ES-I3 (cell line): ENCODE results near the gene TBC1D21.
"Not testable (repeated sequence)": the region's sequence is repeated elsewhere in the genome, so short reads cannot be mapped to it uniquely, and the experiment has no call there.

ENCODE experiments used
- H3K36me3 ChIP-seq: 2 replicates; pipeline ENCODE4 v1.6.1; 2013; ENCODE audit warnings: mild to moderate bottlenecking, low read length, control low read depth, moderate library complexity; ENCODE audit not compliant: insufficient read depth
- H3K4me1 ChIP-seq: 2 replicates; pipeline ENCODE4 v1.6.1; 2013; ENCODE audit warnings: mild to moderate bottlenecking, control low read depth, low read length; ENCODE audit not compliant: insufficient read depth
- H3K9ac ChIP-seq: 2 replicates; pipeline ENCODE4 v1.6.1; 2013; ENCODE audit warnings: low read depth, mild to moderate bottlenecking, low read length, moderate library complexity
- H3K9me3 ChIP-seq: 2 replicates; pipeline ENCODE4 v1.6.1; 2013; ENCODE audit warnings: mild to moderate bottlenecking, low read length, moderate library complexity; ENCODE audit not compliant: control insufficient read depth, insufficient read depth

TBC1D21 gene

GRCh38 chr15:73930790-73931281 lies 57.5 kb downstream of the TBC1D21 start:
- no peak overlapping the region for H3K9ac ChIP-seq
- no peaks in the 10 kb centered on the region for H3K36me3 ChIP-seq
- H3K4me1 ChIP-seq, result peaks cover 11% of the 10 kb centered on the region
- no peaks in the 10 kb centered on the region for H3K9me3 ChIP-seq

GRCh38 chr15:73931441-73931840 lies 58.1 kb downstream of the TBC1D21 start:
- Histone ChIP-seq H3K4me1 (peaks cover 9% of the 10 kb centered on the region), H3K36me3 (no peaks in the 10 kb centered on the region), H3K9ac (no peak overlapping the region)

GRCh38 chr15:73932381-73933191 lies 59.2 kb downstream of the TBC1D21 start:
- H3K9ac ChIP-seq, result no peak overlapping the region
- H3K36me3 ChIP-seq, result no peaks in the 10 kb centered on the region
- no peaks in the 10 kb centered on the region for H3K9me3 ChIP-seq
- peaks cover 12% of the 10 kb centered on the region for H3K4me1 ChIP-seq

More at GRCh38 chr15:73931441-73931840, 58.1 kb downstream of the TBC1D21 start:
- H3K9me3 ChIP-seq, result no peaks in the 10 kb centered on the region

GRCh38 chr15:73934281-73934680 lies 60.9 kb downstream of the TBC1D21 start:
- no peaks in the 10 kb centered on the region for H3K9me3 ChIP-seq
- no peaks in the 10 kb centered on the region for H3K36me3 ChIP-seq
- peaks cover 12% of the 10 kb centered on the region for H3K4me1 ChIP-seq
- H3K9ac ChIP-seq, result no peak overlapping the region

GRCh38 chr15:73935547-73935946 lies 62.2 kb downstream of the TBC1D21 start:
- Histone ChIP-seq H3K9me3 (no peaks in the 10 kb centered on the region), H3K4me1 (peaks cover 15% of the 10 kb centered on the region), H3K36me3 (no peaks in the 10 kb centered on the region), H3K9ac (no peak overlapping the region)

- no peaks in the 10 kb centered on the region for H3K9me3 ChIP-seq
- H3K36me3 ChIP-seq, result no peaks in the 10 kb centered on the region
- no peak overlapping the region for H3K9ac ChIP-seq
- peaks cover 21% of the 10 kb centered on the region for H3K4me1 ChIP-seq
These were observed 62.8 kb downstream of the TBC1D21 start for GRCh38 chr15:73936181-73936580.

GRCh38 chr15:73936588-73937290 lies 63.4 kb downstream of the TBC1D21 start:
- H3K9me3 ChIP-seq, result no peaks in the 10 kb centered on the region
- H3K36me3 ChIP-seq, result no peaks in the 10 kb centered on the region
- peaks cover 24% of the 10 kb centered on the region for H3K4me1 ChIP-seq
- no peak overlapping the region; the same call in 1 of the 2 replicates for H3K9ac ChIP-seq

GRCh38 chr15:73937296-73937695 lies 63.9 kb downstream of the TBC1D21 start:
- no peaks in the 10 kb centered on the region for H3K36me3 ChIP-seq

GRCh38 chr15:73937726-73938125 lies 64.4 kb downstream of the TBC1D21 start:
- H3K9me3 ChIP-seq, result no peaks in the 10 kb centered on the region
- H3K4me1 ChIP-seq, result peaks cover 24% of the 10 kb centered on the region
- H3K36me3 ChIP-seq, result no peaks in the 10 kb centered on the region
- H3K9ac ChIP-seq, result no peak overlapping the region

More at GRCh38 chr15:73937296-73937695, 63.9 kb downstream of the TBC1D21 start:
- Histone ChIP-seq H3K9ac (no peak overlapping the region), H3K4me1 (peaks cover 24% of the 10 kb centered on the region), H3K9me3 (no peaks in the 10 kb centered on the region)

- H3K36me3 ChIP-seq, H3K9ac ChIP-seq, H3K9me3 ChIP-seq: not testable (repeated sequence)
- peaks cover 24% of the 10 kb centered on the region for H3K4me1 ChIP-seq
These were observed 65.2 kb downstream of the TBC1D21 start for GRCh38 chr15:73938516-73938915.
